H54 (cell line): ENCODE data around the gene TAF1.
"Not testable (repeated sequence)": the region's sequence is repeated elsewhere in the genome, so short reads cannot be mapped to it uniquely, and the experiment has no call there.

Experiments
- DNase-seq: peaks from one replicate; pipeline ENCODE4 v3.0.0; 2011; ENCODE audit warnings: low spot score, mixed read lengths; ENCODE audit not compliant: insufficient read length
- FAIRE-seq: peaks from 3 replicates; lab custom pipeline; 2011; peaks lifted over from hg19 to GRCh38; lab: Jason Lieb, UNC
- POLR2A ChIP-seq: IDR thresholded peaks from 2 replicates; pipeline ENCODE4 v1.6.1; 2011; ENCODE audit warnings: low read depth, mild to moderate bottlenecking, low read length

TAF1 gene

DNA sequence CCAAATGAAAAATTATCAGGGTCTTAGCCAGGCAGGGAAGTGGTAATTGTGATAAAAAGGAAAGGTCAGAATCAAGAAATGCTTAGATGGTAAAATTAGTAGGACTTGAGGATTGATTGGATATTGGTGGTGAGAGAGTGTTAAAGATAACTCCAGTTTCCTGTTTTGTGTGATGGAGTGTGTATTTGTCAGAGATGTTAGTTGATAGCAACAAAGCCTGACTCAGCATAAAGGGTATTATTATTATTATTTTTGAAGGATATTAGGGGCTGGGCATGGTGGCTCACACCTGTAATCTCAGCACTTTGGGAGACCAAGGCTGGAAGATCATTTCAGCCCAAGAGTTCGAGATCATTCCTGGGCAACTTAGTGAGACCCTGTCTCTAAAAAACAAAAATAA is 143.1 kb downstream of the TAF1 start:
- FAIRE-seq (no peak), DNase-seq (no peak)
- no peak for TF ChIP-seq POLR2A

DNA sequence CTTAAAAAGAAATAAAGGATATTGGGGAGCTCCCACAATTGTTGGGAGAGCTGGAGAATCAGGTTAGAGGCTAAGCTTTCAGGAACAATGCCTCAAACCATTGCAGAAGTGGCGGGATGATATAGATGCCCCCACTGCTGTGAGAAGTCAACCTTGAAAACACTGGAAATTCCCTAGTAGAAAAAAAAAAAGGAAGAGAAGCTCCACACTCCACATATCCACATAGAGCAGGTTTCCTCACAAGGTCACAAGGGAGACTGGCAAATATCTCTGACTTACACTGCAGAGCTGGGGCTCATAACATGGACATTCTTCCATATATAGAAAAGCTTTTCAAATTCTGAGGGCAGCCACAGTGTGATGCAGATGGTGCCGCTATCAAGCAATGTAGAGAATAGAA is 144.0 kb downstream of the TAF1 start:
- no peak for DNase-seq
- no peak for TF ChIP-seq POLR2A

DNA sequence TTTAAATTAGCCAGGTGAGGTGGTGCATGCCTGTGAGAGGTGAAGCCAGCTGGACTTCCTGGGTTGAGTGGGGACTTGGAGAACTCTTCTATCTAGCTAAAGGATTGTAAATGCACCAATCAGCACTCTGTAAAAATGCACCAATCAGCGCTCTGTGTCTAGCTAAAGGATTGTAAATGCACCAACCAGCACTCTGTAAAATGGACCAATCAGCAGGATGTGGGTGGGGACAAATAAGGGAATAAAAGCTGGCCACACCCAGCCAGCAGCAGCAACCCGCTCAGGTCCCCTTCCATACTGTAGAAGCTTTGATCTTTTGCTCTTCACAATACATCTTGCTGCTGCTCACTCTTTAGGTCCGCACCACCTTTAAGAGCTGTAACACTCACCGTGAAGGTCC is 147.6 kb downstream of the TAF1 start:
- not testable (repeated sequence) for DNase-seq, FAIRE-seq

More for the DNA sequence above, 144.0 kb downstream of the TAF1 start:
- no peak for FAIRE-seq

DNA sequence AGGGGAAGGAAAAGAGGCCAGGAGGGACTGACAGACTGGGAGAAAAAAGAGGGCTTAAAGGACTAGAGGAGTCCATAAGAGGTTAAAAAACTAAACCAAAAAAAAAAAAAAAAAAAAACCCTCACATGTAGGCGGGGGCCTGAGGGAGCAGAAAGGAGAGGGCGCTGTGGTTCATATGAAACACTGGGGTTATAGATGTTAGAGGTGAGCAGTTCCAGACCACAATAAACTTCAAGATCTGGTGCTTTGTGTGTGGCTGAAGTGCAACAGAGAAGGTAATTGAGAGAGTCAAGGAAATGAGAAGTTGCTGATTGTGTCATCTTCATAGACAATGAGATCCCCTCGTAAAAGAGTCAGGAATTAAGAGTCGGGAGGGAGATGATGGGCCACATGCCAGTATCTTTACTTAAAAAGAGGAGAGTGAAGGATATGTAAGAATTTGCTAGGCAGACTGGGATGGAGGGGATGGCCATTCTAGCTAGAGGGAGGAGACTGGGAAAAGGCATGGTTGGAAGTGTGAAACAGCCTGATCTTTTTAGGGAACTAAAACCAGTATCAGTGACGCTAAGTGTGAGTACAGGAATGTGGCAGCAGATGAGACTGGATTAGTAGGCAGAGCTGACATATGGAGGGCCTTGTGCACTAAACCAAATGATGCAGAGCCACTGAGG is 148.3 kb downstream of the TAF1 start:
- no peak for FAIRE-seq
- no peak for DNase-seq
- no peak for TF ChIP-seq POLR2A

DNA sequence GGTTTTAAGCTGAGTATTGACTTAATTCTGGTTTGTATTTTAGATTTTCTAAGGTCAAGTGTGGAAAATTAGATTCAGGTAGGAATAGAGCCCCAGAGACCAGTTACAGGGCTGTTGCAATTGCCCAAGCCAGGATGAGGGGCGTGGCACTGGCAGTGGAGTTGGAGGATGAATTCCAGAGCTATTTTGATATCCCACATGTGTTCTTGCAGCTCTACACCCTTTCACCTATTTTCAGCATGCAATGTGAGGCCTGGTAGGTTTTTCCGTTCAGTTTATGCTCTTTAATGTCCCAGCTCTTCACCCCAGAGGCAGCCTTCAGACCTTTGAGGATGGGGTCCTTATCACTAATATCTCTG is 148.9 kb downstream of the TAF1 start:
- DNase-seq (no peak), FAIRE-seq (peak; percentile 23)
- no peak for TF ChIP-seq POLR2A
